HG03159 (cell line): ENCODE measurements around the gene GJD2.

Source experiments
- ATAC-seq: cut with Tn5 transposase; IDR thresholded peaks from one replicate; pipeline ENCODE4 v1.9.1; 2021; ENCODE audit warnings: mild to moderate bottlenecking, moderate library complexity; ENCODE audit not compliant: unreplicated experiment

Gene GJD2

GRCh38 chr15:34754674-34755418 lies at the start of gene GJD2:
GJD2 (minus strand) TSS chr15:34754998; CDS start chr15:34754488, 510 bp downstream.
- no peak for ATAC-seq

- ATAC-seq: no peak
Observed at GRCh38 chr15:34804113-34804512, 49.3 kb upstream of the GJD2 start.

GRCh38 chr15:34802803-34803750 lies 48.3 kb upstream of the GJD2 start:
- ATAC-seq: no peak

GRCh38 chr15:34802371-34802770 lies 47.6 kb upstream of the GJD2 start:
- no peak for ATAC-seq

- ATAC-seq: no peak
Observed at GRCh38 chr15:34799149-34800101, 44.6 kb upstream of the GJD2 start.

GRCh38 chr15:34796847-34797435 lies 42.1 kb upstream of the GJD2 start:
- ATAC-seq: no peak

- no peak for ATAC-seq
Observed at GRCh38 chr15:34795267-34796081, 40.7 kb upstream of the GJD2 start, which contains the start of gene ACTC1. ACTC1 (minus strand) TSS chr15:34795549; CDS start chr15:34794808, 741 bp downstream.

GRCh38 chr15:34794590-34795206 lies 39.9 kb upstream of the GJD2 start:
- no peak for ATAC-seq

- ATAC-seq: no peak
Observed at GRCh38 chr15:34793901-34794300, 39.1 kb upstream of the GJD2 start.

GRCh38 chr15:34793071-34793470 lies 38.3 kb upstream of the GJD2 start:
- no peak for ATAC-seq

GRCh38 chr15:34791701-34792100 lies 36.9 kb upstream of the GJD2 start:
- no peak for ATAC-seq

GRCh38 chr15:34790121-34790520 lies 35.3 kb upstream of the GJD2 start:
- no peak for ATAC-seq

- no peak for ATAC-seq
Observed at GRCh38 chr15:34789326-34789725, 34.5 kb upstream of the GJD2 start.

- ATAC-seq: no peak
Observed at GRCh38 chr15:34786206-34786605, 31.4 kb upstream of the GJD2 start.

GRCh38 chr15:34783991-34784390 lies 29.2 kb upstream of the GJD2 start:
- no peak for ATAC-seq

- ATAC-seq: no peak
Observed at GRCh38 chr15:34783431-34783830, 28.6 kb upstream of the GJD2 start.

- no peak for ATAC-seq
Observed at GRCh38 chr15:34782901-34783300, 28.1 kb upstream of the GJD2 start.

- ATAC-seq: no peak
Observed at GRCh38 chr15:34780725-34781124, 25.9 kb upstream of the GJD2 start.

GRCh38 chr15:34776606-34777105 lies 21.9 kb upstream of the GJD2 start:
- no peak for ATAC-seq
